ENCODE measurements around the gene PERM1. TPM values are rescaled to one million over a fixed set of nuclear protein-coding genes. Genes with fewer than 3 reads are reported as not detected.
"Not testable (repeated sequence)": the region's sequence is repeated elsewhere in the genome, so short reads cannot be mapped to it uniquely, and the experiment has no call there.

PERM1 gene
- total RNA-seq, 4 donors from 2014 or later, result 0.24 to 0.93 (median 0.44) TPM

DNA sequence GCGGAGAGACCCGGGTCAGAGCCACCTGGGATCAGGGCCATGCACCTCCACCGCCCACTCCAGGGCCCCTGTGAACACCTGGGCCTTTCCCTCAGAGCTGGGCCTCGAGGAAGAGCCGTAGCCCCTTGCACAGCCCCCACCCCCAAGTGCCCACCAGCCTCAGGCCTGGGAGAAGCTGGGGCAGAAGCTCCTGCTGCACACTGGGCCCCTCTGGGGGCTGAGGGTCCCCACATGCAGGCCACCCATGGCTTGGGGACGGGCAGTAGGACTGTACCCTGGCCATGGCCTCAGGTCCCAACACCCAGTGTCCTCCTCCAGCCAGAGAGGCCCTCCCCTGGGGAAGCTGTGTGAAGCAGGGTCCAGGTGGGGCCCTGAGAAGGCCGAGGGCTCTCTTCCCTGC is 29.3 kb downstream of the PERM1 start:
- WGBS, result 97% methylated on average over 5 of the region's 7 CpGs
- Histone ChIP-seq H3K4me3 (no peak overlapping the region), H3K36me3 (peaks cover 95% of the 10 kb centered on the region), H3K9me3 (no peaks in the 10 kb centered on the region), H3K27ac (no peak overlapping the region), H3K27me3 (no peaks in the 10 kb centered on the region), H3K4me1 (peaks cover 11% of the 10 kb centered on the region)
- no peak for TF ChIP-seq EP300 (IDR thresholded peaks at IDR 0.05)
- TF ChIP-seq POLR2AphosphoS5 (IDR thresholded peaks at IDR 0.05), result no peak
- TF ChIP-seq POLR2A (IDR thresholded peaks at IDR 0.05), result no peak
- TF ChIP-seq, protein P1, sequence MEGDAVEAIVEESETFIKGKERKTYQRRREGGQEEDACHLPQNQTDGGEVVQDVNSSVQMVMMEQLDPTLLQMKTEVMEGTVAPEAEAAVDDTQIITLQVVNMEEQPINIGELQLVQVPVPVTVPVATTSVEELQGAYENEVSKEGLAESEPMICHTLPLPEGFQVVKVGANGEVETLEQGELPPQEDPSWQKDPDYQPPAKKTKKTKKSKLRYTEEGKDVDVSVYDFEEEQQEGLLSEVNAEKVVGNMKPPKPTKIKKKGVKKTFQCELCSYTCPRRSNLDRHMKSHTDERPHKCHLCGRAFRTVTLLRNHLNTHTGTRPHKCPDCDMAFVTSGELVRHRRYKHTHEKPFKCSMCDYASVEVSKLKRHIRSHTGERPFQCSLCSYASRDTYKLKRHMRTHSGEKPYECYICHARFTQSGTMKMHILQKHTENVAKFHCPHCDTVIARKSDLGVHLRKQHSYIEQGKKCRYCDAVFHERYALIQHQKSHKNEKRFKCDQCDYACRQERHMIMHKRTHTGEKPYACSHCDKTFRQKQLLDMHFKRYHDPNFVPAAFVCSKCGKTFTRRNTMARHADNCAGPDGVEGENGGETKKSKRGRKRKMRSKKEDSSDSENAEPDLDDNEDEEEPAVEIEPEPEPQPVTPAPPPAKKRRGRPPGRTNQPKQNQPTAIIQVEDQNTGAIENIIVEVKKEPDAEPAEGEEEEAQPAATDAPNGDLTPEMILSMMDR (IDR thresholded peaks at IDR 0.05), result no peak
- DNase-seq (ENCODE audit: low spot score in 2 of 2), result no peak

DNA sequence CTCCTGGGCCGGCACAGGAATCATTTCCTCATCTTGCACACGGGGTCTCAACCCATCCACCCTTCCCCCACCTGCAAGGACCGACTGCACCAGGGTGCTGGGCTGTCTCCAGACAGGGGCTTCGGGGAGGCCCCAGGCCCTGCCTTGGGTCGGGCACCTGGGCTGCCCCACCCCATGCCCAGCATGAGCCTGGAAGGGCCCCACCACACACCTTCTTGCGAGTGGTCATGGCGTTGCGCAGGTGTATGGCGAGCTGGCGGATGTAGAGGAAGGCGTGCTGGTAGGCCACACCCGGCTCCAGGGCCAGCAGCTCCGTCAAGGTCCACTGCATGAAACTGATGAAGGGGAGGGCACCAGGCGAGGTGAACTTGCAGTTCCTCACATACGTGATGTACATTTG is 29.7 kb downstream of the PERM1 start:
- no peaks in the 10 kb centered on the region for H3K9me3 ChIP-seq
- DNase-seq (ENCODE audit: low spot score in 2 of 2), result no peak
- peaks cover 7% of the 10 kb centered on the region for H3K4me1 ChIP-seq
- 91% methylated on average over 10 of the region's 15 CpGs for WGBS
- H3K36me3 ChIP-seq, result peaks cover 99% of the 10 kb centered on the region
- no peak overlapping the region for H3K27ac ChIP-seq
- no peak overlapping the region for H3K4me3 ChIP-seq
- H3K27me3 ChIP-seq, result no peaks in the 10 kb centered on the region
- TF ChIP-seq EP300 (IDR thresholded peaks at IDR 0.05) (no peak), POLR2AphosphoS5 (IDR thresholded peaks at IDR 0.05) (no peak), POLR2A (IDR thresholded peaks at IDR 0.05) (no peak)
- TF ChIP-seq, protein P1 (IDR thresholded peaks at IDR 0.05), result no peak

DNA sequence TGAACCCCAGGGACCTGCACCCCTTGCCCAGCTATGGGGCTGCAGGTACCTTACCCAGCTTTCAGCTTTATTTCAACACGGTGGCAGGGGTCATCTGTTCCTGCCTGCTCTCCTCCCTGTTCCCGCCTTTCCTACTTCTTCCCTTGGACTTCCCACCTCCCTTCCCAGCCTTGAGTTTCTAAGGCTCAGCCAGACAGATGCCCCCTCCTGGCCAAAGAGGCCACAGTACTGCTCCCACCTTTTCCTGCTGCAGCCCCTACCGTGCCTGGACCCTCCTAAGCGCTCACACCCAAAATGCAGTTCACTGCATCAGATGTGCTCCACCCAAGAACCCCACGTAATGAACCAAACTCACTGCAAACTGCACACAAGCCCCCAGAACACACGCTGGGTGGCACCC is 30.5 kb downstream of the PERM1 start:
- Histone ChIP-seq H3K27me3 (no peaks in the 10 kb centered on the region), H3K27ac (no peak overlapping the region), H3K4me1 (no peaks in the 10 kb centered on the region), H3K36me3 (peaks cover 99% of the 10 kb centered on the region), H3K4me3 (no peak overlapping the region), H3K9me3 (no peaks in the 10 kb centered on the region)
- TF ChIP-seq EP300 (IDR thresholded peaks at IDR 0.05) (no peak), POLR2AphosphoS5 (IDR thresholded peaks at IDR 0.05) (no peak), POLR2A (IDR thresholded peaks at IDR 0.05) (no peak)
- TF ChIP-seq, protein P1 (IDR thresholded peaks at IDR 0.05), result peak in 1 of 2 donors; percentile 10
- no peak for DNase-seq (ENCODE audit: low spot score in 2 of 2)
- 83% methylated on average over 6 of the region's 6 CpGs for WGBS

DNA sequence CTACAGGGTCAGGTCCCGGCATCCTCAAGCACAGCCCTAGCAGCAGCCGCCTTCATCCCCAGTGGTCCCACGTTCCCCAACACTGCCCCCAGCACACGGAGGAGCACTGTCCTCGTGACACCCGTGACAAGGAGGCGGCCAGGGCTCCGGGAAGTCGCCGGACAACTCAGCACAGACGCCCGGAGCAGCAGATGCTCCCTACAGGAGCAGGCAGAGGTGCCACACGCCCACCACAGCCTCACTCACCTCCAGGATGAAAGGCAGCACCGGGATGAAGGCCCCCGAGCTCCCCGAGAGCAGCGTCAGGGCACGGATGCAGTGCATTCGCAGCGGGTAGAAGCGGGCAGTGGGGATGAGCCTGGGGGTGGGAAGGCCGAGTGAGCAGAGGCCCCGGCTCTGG is 31.0 kb downstream of the PERM1 start:
- H3K9me3 ChIP-seq, result no peaks in the 10 kb centered on the region
- WGBS, result 94% methylated on average over 11 of the region's 23 CpGs
- H3K4me1 ChIP-seq, result no peaks in the 10 kb centered on the region
- no peak for DNase-seq (ENCODE audit: low spot score in 2 of 2)
- TF ChIP-seq POLR2AphosphoS5 (IDR thresholded peaks at IDR 0.05) (no peak), EP300 (IDR thresholded peaks at IDR 0.05) (no peak), POLR2A (IDR thresholded peaks at IDR 0.05) (no peak)
- TF ChIP-seq, protein P1 (IDR thresholded peaks at IDR 0.05), result no peak
- H3K36me3 ChIP-seq, result peaks cover 99% of the 10 kb centered on the region
- no peaks in the 10 kb centered on the region for H3K27me3 ChIP-seq
- H3K4me3 ChIP-seq, result no peak overlapping the region
- H3K27ac ChIP-seq, result no peak overlapping the region

DNA sequence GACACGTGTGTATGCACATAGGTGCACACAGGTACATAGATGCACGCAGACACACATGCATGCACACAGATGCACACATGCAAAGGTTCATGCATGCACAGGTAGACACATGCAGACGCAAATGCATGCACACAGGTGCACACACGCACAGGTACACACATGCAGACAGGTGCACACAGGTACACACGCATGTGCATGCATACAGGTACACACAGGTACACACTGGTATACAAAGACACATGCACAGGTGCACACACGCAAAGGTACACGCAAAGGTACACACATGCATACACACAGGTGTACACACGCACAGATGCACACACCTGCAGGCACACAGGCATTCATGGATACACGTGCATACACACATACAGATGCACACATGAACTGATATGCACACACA is 31.6 kb downstream of the PERM1 start:
- Histone ChIP-seq H3K27me3 (no peaks in the 10 kb centered on the region), H3K9me3 (no peaks in the 10 kb centered on the region), H3K27ac (no peak overlapping the region), H3K36me3 (peaks cover 99% of the 10 kb centered on the region), H3K4me1 (no peaks in the 10 kb centered on the region), H3K4me3 (no peak overlapping the region)
- DNase-seq (ENCODE audit: low spot score in 2 of 2), result no peak
- 90% methylated on average over 7 of the region's 9 CpGs for WGBS
- TF ChIP-seq POLR2A (IDR thresholded peaks at IDR 0.05), result no peak

DNA sequence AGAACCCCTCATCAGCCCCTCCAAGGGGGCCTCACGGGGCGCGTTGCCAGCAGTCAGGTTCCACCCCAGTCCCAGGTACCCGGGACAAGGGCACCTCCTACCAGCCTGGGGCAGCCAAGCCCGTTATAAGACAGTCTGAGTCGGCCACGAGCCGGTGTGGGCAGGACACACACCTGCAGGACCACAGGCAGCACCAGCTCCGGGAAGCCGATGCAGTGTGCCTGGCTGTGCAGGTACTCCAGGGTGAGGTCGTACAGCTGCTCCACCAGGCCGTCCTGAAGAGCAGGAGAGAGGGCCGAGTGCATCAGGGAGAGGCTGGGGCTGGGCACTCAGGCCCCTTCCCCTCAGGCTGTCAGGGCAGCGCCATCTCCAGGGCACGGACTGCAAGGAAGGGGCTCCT is 33.9 kb downstream of the PERM1 start:
- Histone ChIP-seq H3K4me3 (no peak overlapping the region), H3K27me3 (peaks cover 8% of the 10 kb centered on the region), H3K9me3 (no peaks in the 10 kb centered on the region), H3K27ac (no peak overlapping the region), H3K4me1 (peaks cover 3% of the 10 kb centered on the region), H3K36me3 (peaks cover 84% of the 10 kb centered on the region)
- WGBS, result 97% methylated on average over 5 of the region's 15 CpGs
- no peak for DNase-seq (ENCODE audit: low spot score in 2 of 2)
- TF ChIP-seq POLR2A (IDR thresholded peaks at IDR 0.05) (no peak), EP300 (IDR thresholded peaks at IDR 0.05) (no peak), POLR2AphosphoS5 (IDR thresholded peaks at IDR 0.05) (no peak)
- TF ChIP-seq, protein P1 (IDR thresholded peaks at IDR 0.05), result no peak

DNA sequence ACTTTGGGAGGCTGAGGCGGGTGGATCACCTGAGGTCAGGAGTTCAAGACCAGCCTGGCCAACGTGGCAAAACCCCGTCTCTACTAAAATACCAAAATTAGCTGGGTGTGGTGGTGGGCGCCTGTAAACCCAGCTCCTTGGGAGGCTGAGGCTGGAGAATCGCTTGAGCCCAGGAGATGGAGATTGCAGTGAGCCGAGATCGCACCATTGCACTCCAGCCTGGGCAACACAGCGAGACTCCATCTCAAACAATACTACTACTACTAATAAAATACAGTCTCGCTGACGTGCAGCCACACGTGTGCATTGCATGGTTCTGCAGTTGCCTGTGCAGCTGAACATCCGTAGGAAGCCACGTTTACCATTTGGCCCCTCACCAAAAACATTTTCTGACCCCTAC is 35.1 kb downstream of the PERM1 start:
- not testable (repeated sequence) for DNase-seq (ENCODE audit: low spot score in 2 of 2); H3K27ac ChIP-seq; H3K4me3 ChIP-seq; H3K9me3 ChIP-seq
- Histone ChIP-seq H3K36me3 (peaks cover 73% of the 10 kb centered on the region), H3K4me1 (peaks cover 14% of the 10 kb centered on the region), H3K27me3 (peaks cover 19% of the 10 kb centered on the region)
- 93% methylated on average over 8 of the region's 13 CpGs for WGBS
